Midbrain (tissue), 1 donor: Measurements from ENCODE around the gene PPP1R13B.

Experiments used
- DNase-seq: peaks from one replicate; lab custom pipeline; 2025; lab: John Stamatoyannopoulos, UW

The PPP1R13B gene

DNA sequence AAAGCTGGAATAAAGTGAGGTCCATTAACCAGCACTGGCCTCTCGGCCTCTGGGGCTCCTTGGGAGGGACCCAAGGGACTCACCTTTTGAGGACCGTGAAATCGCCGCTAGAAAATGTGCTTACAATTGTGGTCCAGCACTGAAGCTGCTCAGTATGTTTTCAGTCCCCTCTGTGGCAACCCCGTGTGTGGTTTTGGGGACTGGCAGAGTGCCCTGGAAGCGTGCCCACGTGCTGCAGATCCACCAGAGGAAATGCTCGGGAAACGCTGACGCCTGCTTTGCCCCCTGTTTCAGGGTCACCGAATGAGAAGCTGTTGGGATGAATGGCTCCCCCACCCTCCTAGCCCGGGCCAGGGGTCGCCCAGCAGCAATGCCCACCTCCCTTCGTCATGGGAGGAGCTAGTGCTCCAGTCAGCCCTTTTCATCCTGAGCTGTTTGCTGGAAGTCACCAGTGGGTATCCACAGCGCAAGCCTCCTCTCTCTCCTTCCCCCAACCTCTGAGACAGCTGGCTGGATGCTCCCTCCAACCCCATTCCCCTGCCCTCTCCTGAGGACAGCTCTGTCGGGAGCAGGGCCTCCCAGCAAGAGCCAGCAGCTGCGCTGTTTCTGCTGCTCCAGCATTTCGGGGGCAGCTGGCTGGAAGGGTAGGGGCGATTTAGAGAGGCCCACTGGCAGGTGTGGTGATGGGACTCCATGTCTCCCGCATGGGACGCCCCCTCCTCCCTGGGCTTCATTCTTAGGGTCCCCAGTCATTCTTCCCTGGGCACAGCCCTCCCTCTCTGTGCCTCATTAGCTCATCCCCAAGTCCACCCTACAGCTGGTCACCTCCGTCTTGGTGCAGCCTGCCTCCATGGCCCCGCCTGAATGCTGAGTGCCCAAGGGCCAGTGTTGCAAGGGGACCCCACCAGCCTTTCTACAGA is 33.2 kb upstream of the PPP1R13B start:
- DNase-seq: peak; percentile 55

DNA sequence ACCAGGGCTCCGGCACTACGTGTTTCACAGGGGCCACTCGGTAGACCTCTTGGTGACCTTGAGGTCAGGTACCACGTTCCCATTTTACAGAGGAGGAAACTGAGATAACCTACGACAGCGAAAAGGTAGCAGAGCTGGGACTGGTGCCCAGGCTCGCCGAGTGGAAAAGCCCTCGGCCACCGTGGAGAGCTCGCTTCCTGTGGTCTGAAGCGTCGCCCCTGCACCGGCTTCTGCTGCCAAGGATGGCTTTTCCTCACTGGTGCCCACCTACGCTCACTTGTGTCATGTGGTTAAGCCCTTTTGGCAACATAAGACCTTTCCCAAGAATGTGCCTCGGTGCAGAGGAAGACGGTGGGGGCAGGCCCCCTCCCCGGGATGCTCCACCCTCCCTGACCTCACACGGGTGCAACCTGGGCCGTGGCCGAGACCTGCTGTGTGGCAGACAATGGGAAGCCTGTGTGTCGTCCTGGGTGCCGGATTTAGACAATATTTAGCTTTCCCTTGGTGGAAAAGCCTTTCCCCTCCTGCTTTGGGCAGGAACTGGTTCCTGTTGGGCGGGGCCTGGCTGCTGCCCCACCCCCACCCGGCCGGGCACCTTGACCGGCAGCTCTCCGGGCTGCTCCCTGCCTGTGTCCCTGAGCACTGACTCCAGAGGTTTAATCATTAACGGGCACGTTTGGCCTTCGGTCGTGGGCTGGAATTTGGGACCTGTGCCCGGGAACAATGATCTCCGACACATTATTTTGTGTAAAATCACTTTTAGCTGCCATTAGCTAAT is 32.4 kb upstream of the PPP1R13B start:
- DNase-seq: no peak

DNA sequence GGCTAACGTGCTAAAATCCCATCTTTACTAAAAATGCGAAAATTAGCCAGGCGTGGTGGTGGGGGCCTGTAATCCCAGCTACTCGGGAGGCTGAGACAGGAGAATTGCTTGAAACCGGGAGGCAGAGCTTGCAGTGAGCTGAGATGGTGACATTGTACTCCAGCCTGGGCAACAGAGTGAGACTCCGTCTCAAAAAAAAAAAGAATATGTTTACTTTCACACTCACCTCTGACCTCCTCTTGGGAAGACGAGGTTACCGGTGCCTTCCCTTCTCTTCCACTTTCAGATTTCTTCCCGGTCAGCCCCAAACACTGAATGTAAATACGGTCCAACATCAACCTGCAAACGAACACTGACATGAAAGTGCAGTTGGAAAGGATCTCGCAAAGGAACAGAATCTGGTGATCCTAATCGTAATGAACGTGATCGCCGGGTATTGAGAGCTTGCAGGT is 31.8 kb upstream of the PPP1R13B start:
- DNase-seq: no peak

DNA sequence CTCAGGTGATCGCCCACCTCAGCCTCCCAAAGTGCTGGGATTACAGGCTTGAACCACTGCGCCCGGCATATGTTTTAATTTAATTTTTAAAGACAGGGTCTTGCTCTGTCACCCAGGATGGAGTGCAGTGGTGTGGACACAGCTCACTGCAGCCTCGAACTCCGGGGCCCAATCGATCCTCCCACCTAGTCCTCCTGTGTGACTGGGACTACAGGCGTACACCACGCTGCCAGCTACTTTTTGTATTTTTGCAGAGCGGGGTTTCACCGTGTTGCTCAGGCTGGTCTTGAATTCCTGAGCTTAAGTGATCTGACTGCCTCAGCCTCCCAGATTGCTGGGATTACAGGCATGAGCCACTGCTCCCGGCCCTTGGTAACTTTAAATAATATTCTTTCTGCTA is 30.8 kb upstream of the PPP1R13B start:
- DNase-seq: no peak

DNA sequence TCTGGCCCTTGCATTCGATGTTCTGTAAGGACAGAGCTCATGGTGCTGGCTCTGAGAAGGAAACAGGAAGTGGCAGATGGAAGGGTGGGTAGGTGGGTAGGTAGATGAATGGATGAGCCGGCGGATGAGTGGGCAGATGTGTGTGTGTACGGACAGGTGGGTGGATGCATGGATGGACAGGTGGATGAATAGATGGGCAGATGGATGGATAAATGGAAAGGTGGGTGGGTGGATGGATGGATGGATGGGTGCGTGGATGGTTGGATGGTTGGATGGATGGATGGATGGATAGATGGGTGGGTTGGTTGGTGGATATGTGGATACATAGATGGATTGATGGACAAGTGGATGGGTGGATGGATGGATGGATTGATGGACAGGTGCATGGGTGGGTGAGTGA is 27.6 kb upstream of the PPP1R13B start:
- DNase-seq: no peak

DNA sequence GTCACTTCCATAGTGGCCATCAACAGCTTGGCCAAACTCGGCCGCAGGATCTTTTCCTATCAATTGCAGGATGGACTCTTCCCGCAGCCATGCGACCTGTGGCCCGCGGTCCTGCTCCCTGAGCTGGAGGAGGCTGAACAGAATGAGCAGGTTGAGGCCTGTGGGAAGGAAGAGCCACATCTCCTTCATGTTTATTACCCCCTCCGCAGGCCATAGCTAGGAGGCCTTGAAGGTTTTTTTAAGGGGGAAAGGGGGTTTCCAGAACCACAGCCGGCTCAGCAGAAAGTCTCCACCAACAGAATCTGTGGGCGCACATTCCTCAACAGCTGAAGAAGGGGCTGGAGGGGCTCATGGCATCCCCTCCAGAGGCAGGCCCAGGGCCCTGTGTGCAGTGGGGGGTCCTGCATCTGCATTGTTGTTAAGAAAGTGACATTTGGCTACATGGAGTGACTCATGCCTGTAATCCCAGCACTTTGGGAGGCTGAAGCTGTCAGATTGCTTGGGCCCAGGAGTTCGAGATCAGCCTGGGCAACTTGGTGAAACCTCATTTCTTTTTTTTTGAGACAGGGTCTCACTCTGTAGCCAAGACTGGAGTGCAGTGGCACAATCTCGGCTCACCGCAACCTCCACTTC is 25.2 kb upstream of the PPP1R13B start:
- no peak for DNase-seq

DNA sequence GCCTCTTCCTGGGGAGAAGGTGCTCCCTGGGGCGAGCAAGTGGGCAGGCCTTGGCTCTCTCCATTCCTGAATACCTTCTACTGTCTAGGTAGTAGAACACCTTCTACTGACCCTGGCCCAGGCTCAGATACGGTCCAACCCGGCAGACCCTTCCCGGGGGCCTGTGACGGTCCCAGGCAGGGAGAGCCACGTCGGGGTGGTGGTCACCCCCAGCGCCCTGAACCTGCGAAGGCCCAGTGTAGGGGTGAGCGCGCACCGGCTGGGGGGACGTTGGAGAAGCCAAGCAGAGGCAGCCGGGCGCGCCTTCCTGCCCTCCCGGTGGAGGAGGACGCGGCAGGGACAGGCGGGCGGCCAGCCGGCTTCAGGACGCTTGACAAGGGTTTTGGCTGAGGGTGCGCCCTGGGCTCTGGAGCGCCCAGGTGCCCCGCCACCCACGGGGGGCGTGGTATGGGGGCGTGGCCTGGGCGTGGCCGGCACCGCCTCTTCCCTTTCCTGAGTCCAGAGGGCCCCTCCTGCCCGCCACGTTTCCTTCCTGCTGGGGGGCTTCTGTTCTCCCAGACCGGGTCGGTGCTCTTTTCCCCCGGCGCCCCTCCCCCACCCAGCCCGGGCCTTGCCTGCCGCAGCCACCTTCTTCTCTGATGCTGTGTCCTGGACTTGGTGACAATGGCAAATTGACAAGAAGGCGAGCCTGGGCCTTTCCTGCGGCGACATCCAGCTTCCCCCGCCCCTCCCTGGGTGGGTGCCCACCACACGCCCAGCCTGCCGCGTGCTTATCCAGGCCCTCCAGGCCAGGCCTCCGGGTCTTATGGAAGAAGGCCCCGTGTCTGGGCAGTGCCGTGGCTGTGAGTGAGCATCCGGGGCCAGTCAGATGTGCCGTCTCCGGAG is 24.5 kb upstream of the PPP1R13B start:
- DNase-seq: no peak

DNA sequence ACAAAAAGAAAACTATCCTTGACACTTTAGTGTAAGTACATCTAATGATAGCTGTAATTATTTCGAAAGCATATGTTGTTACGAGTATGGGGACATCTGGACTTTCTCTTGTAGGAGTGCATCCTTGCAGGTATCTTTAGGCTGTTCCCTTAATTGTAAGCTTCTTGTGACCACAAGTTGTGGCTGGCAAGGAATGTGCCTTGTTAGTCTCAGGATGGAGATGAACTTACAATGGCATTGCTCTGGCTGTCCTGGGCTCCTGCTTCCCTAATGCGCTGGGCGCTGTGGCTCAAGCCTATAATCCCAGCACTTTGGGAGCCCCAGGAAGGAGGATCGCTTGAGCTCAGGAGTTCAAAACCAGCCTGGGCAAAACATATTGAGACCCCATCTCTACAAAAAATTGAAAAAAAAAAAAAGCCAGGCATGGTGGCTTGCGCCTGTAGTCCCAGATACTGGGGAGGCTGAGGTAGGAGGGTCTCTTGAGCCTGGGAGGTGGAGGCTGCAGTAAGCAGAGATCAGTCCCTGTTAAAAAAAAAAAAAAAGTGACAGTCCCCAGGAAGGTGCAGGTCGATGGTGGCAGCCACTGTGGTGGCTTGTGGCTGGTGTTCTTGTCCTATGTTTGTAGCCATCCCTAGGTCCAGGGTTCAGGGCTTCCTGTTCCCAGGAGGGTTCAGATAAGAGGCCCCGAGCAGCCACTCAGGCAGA is 23.7 kb upstream of the PPP1R13B start:
- no peak for DNase-seq

DNA sequence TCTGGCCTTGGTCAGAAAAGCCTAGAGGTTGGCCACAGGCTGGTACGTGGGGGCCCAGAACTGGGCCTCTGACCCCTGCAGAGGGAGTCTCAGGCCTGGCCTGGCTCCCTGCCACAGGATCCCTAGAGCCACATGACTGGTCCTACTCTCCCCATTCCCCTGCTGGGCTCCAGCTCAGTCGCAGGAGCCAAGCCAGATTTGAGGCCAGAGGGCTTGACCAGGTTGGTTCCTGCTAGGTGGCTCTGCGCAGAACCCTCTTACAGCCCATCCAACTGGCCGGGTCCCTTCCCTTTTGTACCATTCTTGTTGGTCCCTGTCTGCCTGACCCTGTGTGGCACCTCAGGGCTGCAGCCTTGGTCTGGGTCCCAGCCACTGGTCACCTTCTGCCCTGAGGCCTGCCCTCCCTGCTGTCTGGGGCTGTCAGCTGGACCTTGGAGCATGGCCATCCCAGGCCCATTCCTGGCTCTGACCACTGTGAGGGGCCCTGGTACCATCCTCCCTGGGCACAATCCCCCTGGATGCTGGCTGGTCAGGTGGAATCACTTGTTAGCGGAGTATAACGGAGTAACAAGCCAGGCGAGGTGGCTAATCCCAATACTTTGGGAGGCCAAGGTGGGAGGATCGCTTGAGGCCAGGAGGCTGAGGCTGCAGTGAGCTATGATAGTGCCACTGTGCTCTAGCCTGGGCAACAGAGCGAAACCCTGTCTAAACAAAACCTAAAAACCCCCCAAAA is 22.9 kb upstream of the PPP1R13B start:
- no peak for DNase-seq

DNA sequence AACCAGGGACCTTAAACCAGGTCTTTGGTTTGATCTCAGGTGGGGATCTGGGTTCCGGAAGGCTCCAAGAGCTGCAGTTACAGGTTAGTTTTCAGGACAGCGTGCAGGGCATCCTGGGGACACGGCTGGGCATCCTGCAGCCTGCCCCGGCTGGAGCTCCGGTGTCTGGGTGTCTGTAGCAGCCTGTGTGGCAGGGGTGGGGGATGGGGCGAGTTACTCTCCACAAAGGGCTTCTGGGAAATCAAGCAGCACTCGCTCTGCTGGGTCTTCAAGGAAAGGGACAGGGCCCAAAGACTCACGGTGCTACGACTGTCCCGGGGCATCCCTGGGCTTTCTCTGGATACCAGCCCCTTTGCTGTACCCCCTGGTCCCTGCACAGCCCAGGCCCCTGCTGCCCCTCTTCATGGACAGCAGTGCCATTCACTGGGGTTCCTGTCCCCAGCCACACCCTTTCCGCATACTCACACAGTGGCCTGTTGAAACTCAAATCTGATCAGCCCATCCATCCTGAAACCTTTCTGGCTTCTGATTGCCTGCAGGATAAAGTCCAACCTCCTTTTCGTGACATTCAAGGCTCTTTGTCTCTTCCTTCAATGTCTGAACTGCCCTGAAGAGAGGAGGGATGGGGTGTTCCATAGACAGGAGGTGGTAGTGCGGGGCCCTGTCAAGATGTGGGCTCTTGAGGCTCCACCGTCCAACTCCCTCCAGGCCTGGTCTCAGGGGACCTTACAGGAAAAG is 22.2 kb upstream of the PPP1R13B start:
- no peak for DNase-seq

DNA sequence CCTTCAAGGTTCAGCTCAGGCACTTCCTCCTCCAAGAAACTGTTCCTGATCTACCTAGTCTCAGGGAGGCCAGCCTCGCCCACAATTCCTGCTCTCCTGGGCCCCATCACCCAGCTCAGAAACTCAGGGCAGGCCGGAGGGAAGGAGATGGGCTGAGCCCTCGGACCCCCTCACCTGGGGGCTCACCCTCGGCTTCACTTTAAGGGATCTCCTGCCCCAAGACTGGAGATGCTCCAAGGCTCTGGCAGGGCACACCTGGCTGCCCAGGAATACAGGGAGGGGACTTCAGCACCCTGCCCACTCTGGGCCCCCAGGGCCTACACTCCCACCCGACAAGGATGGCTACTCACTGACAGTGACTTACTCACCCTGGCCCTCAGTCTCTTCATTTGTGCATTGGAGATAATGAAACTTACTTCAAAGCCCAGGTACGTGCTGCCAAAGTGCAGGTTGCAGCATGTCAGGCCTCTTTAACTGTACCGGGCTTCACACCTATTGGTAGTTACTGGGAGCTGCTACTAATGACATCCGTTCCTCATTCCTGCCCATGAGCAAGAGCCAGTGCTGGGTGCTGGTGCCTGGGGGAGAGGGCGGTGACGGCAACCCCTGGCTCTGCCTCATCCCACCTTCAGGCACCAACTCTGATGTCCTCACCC is 21.0 kb upstream of the PPP1R13B start:
- DNase-seq: no peak

DNA sequence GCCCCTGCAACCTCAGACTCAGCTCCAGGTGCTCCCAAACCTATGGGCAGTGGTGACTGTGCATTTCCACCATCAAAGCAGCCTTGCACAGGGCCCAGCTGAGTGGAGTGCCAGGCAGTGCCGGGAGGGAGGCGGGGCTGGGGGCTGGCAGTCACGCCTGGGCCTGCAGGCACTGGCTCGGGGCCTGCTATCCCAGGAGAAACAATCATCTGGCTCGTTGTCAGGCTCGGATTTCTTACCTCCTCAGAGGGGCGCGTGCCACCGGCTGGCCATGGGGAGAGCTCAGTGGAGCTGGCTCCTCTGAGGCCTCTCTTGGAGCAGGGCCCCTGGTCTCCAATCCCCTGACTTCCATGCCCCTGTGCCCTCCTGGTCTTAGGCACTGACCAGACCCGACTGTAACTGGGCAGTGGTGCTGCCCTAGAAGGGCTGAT is 20.2 kb upstream of the PPP1R13B start:
- DNase-seq: no peak

DNA sequence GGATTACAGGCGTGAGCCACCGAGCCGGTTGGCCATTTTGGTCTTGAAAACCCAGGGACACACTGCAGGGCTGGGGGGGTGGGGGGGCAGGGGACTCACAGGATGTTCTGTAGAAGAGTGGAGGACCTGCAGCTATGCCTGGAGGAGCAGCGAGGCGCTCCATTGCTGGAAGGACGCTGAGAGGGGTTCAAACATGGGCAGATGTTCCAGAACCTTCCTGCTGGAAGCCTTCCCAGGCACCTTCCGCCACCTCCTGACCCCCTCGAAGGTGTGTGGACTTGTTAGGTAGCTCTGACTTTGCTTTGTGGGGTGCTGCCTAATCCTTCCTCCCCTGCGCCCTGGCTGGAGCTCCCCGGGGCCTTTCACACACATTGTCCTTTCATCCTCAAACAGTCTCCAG is 19.6 kb upstream of the PPP1R13B start:
- no peak for DNase-seq

DNA sequence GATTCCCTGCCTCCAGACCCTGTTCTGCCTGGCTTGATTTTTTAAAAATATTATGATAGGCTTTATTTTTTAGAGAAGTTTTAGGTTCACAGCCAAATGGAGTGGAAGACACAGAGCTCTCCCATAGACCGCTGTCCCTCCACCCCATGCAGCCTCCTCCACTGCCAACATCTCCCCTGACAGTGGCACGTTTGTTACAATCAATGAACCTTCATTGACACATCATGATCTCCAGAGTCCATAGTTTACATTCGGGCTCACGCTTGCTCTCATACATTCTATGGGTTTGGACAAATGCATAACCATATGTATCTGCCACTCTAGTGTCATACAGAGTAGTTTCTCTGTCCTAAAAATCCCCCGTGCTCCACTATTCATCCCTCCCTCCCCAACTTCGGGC is 15.9 kb upstream of the PPP1R13B start:
- DNase-seq: no peak

DNA sequence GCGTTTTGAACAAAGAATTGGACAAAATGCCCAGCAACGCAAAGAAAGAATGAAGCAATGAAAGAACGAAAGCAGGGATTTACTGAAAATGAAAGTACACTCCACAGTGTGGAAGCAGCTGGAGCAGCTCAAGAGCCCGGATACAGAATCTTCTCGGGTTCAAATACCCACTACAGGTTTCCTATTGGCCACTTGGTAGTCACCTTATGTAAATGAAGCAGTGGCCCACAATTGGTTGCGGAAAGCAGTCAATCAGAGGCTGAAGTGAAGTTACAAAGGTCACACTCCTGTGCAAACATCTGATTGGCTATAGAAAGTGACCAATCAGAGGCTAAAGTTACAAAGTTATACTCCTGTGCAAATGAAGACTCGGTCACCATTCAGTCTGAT is 15.0 kb upstream of the PPP1R13B start:
- DNase-seq: no peak

DNA sequence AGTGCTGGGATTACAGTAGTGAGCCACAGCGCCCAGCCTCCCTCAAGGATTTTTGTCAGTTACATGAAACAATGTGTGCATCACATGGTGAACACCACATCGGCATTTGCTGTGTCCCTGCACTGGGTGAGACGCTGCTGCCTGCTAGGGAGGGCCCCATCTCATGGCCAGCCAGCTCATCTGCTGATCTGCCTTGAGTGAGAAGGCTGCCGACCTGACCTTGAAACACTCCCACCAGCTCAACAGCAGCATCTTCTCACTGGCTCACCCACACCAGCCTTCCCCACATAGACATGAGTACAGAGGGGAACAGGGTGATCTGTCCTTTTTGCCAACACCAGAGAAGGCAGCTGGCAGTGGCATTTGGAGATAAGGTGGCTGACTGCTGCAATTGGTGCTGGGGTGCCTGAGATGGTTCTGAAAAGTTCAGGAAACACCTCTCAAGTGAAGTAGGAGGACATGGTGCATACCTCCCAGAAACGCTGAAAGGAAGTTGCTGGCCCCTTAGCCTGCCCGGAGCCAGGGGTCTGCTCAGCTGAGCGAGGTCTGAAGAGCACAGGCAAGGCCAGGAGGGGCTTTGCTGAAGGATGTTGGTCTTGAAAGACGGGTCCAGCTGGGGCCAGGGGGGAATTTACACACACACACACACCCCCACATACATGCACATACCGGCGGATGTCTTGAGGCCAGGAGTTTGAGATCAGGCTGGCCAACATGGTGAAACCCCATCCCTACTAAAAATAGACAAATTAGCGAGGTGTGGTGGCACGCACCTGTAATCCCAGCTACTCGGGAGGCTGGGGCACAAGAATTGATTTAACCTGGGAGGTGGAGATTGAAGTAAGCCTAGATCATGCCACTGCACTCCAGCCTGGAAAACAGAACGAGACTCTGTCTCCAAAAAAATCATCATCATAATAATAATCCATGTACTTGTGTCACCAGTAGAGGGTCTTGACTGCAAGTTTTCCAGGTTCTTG is 14.3 kb upstream of the PPP1R13B start:
- DNase-seq: no peak

DNA sequence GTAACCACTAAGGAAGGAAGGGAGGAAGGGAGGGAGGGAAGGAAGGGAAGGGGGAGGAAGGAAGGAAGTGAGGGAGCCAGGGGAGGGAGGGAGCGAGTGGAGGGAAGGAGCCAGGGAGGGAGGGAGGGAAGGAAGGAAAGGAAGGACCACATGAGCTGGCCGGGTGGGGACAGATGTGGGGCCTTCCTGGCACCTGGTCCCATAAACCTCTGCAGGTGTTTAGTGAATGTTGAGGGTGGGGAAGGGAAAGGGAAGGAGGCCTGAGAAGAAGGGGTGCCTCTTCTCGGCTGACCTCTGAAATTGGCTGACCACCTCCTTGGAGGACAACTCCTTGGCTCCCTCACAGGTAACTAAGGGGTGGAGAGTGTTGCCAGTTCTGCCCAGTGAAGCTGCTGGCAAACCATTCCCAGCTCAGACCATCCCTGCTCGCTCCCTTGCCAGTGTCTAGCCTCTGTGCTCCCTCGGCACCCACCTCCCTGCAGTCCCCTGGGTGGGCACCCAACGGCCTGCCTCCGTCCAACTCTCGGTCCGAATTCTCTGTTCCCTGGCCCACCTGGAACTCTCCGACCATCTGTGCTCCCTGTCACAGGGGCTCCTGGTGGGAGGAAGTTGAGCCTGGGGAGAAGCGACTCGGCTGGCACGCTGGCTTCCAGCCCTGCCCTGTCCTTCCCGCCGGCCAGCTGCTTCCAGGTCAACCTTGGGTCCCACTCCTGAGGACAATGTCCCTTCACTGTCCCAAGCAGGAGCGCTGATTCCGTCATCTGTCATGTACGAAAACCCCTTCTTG is 12.2 kb upstream of the PPP1R13B start:
- no peak for DNase-seq
